A673 (cell line): ENCODE data around the gene THRB. TPM values are rescaled to one million over a fixed set of nuclear protein-coding genes. Genes with fewer than 3 reads are reported as not detected.

Experiments
- BruUV-seq: library from RNA; stranded (reverse); fragments of 400-500 nt; replicated peaks from 2 replicates; lab custom pipeline; 2021; lab: Mats Ljungman, UMichigan
- CTCF ChIA-PET: fragments of 300-600 bp; sonication (Branson Sonifier 250); formaldehyde crosslinking; loops from one replicate; lab custom pipeline; 2022; ENCODE audit warnings: antibody characterized with exemption; lab: Charles Lee
- POLR2A ChIA-PET: fragments of 300-600 bp; sonication (Branson Sonifier 250); formaldehyde crosslinking; loops from one replicate; lab custom pipeline; 2022; ENCODE audit warnings: antibody characterized with exemption; ENCODE audit not compliant: low non-redundant PET; lab: Charles Lee
- DNase-seq: peaks from one replicate; pipeline ENCODE4 v3.0.0-alpha.2; 2015; ENCODE audit warnings: low spot score
- H3K27ac ChIP-seq: fragments of 200-600 bp; sonication (generic); 2 replicates; pipeline ENCODE4 v1.5.1; 2016; ENCODE audit warnings: mixed run types, low read depth, mild to moderate bottlenecking, mixed read lengths, antibody characterized with exemption, low read length; ENCODE audit not compliant: poor library complexity, severe bottlenecking
- H3K27me3 ChIP-seq: fragments of 200-600 bp; sonication (generic); replicated peaks from 2 replicates; pipeline ENCODE4 v1.6.1; 2017; ENCODE audit warnings: mixed run types, low read depth, mild to moderate bottlenecking, mixed read lengths, antibody characterized with exemption, low read length; ENCODE audit not compliant: insufficient read depth, poor library complexity
- H3K36me3 ChIP-seq: fragments of 200-600 bp; sonication (generic); 2 replicates; pipeline ENCODE4 v1.6.1; 2016; ENCODE audit warnings: mixed run types, mild to moderate bottlenecking, mixed read lengths, antibody characterized with exemption, low read length; ENCODE audit not compliant: insufficient read depth, poor library complexity, severe bottlenecking
- H3K4me1 ChIP-seq: fragments of 200-600 bp; sonication (generic); 2 replicates; pipeline ENCODE4 v1.6.1; 2017; ENCODE audit warnings: mixed run types, mild to moderate bottlenecking, mixed read lengths, antibody characterized with exemption, low read length; ENCODE audit not compliant: insufficient read depth, poor library complexity, severe bottlenecking
- H3K4me3 ChIP-seq: fragments of 200-600 bp; sonication (generic); 2 replicates; pipeline ENCODE4 v1.5.1; 2016; ENCODE audit warnings: low read depth, mixed run types, mild to moderate bottlenecking, mixed read lengths, low read length; ENCODE audit not compliant: poor library complexity, severe bottlenecking
- H3K9me3 ChIP-seq: fragments of 200-600 bp; sonication (generic); 2 replicates; pipeline ENCODE4 v1.6.1; 2016; ENCODE audit warnings: mixed run types, low read depth, mild to moderate bottlenecking, mixed read lengths, antibody characterized with exemption, low read length; ENCODE audit not compliant: poor library complexity, severe bottlenecking
- CTCF ChIP-seq: fragments of 300-800, 200-600 bp; sonication (generic); conservative IDR thresholded peaks from 2 replicates; pipeline ENCODE4 v1.5.1; 2017; ENCODE audit warnings: low read depth, mild to moderate bottlenecking, antibody characterized with exemption, low read length, moderate library complexity, mixed read lengths
- EZH2 ChIP-seq: fragments of 200-600 bp; sonication (generic); IDR thresholded peaks from 2 replicates; pipeline ENCODE4 v1.6.1; 2017; ENCODE audit warnings: borderline replicate concordance, low read depth, mild to moderate bottlenecking, mixed read lengths, antibody characterized with exemption, low read length; ENCODE audit not compliant: poor library complexity, severe bottlenecking
- intact Hi-C: fragments of 100-400 bp; cut with micrococcal nuclease; formaldehyde crosslinking; loops from one replicate; pipeline ENCODE4 v1.10.0; 2022; ENCODE audit not compliant: unreplicated experiment
- total RNA-seq: library from RNA; stranded (reverse); gene quantifications from 2 replicates; pipeline ENCODE4 v1.2.3, GENCODE V29; 2021

Gene THRB
- total RNA-seq, 1 experiment from 2014 or later, result 0.11 TPM

- DNase-seq, result no peak
- Histone ChIP-seq H3K4me1 (peaks cover 9% of the 10 kb centered on the region), H3K4me3 (peak overlapping the region; percentile 40), H3K27me3 (peaks cover 78% of the 10 kb centered on the region), H3K27ac (no peak overlapping the region), H3K9me3 (no peaks in the 10 kb centered on the region), H3K36me3 (no peaks in the 10 kb centered on the region)
- ChIA-PET POLR2A (no interaction called here), CTCF (no interaction called here)
- no TSS peak for BruUV-seq
- intact Hi-C loops, result no loop called here
- TF ChIP-seq EZH2 (no peak), CTCF (no peak)
Measured at GRCh38 chr3:24520976-24521419, 26.3 kb upstream of the THRB start.

GRCh38 chr3:24520101-24520495, 25.4 kb upstream of the THRB start:
- Histone ChIP-seq H3K4me1 (peaks cover 9% of the 10 kb centered on the region), H3K27me3 (peaks cover 72% of the 10 kb centered on the region), H3K27ac (no peak overlapping the region), H3K36me3 (no peaks in the 10 kb centered on the region), H3K9me3 (no peaks in the 10 kb centered on the region), H3K4me3 (no peak overlapping the region)
- BruUV-seq, result no TSS peak
- no peak for DNase-seq
- POLR2A ChIA-PET, result no interaction called here
- intact Hi-C loops, result no loop called here
- CTCF ChIA-PET, result no interaction called here
- TF ChIP-seq EZH2 (no peak), CTCF (no peak)

- Histone ChIP-seq H3K27me3 (peaks cover 66% of the 10 kb centered on the region), H3K27ac (no peak overlapping the region), H3K36me3 (no peaks in the 10 kb centered on the region), H3K4me1 (peaks cover 9% of the 10 kb centered on the region), H3K9me3 (no peaks in the 10 kb centered on the region), H3K4me3 (no peak overlapping the region)
- no peak for TF ChIP-seq EZH2
- no peak for TF ChIP-seq CTCF
- intact Hi-C loops, result no loop called here
- no TSS peak for BruUV-seq
- POLR2A ChIA-PET, result no interaction called here
- DNase-seq, result no peak
- CTCF ChIA-PET, result no interaction called here
Measured at GRCh38 chr3:24519368-24520100, 24.9 kb upstream of the THRB start.
